Activated CD8-positive, alpha-beta T cell treated with anti-CD3 and anti-CD28 coated beads for 36 hours (primary cell): ENCODE results near the gene CLIP2. TPM values are rescaled to one million over a fixed set of nuclear protein-coding genes. Genes with fewer than 3 reads are reported as not detected.
A peak's percentile ranks its signal among the peaks of the same experiment; 100 is the strongest.

Source experiments
- ATAC-seq: fragments of 200-7000 bp; cut with Tn5 transposase; one replicate; pipeline ENCODE4 v1.10.0; 2021; ENCODE audit warnings: mild to moderate bottlenecking, moderate library complexity
- CTCF ChIA-PET: fragments of 350-600 bp; sonication (Branson Sonifier 250); formaldehyde crosslinking; loops from one replicate; lab custom pipeline; 2021; ENCODE audit warnings: antibody characterized with exemption; lab: Charles Lee
- POLR2A ChIA-PET: fragments of 350-600 bp; sonication (Branson Sonifier 250); formaldehyde crosslinking; loops from one replicate; lab custom pipeline; 2021; ENCODE audit warnings: antibody characterized with exemption; lab: Charles Lee
- DNase-seq: peaks from one replicate; pipeline ENCODE4 v3.0.0-alpha.2; 2020
- H3K27ac Mint-ChIP-seq: one replicate; pipeline ENCODE4 v1.8.0; 2021; ENCODE audit warnings: mild to moderate bottlenecking, mixed read lengths
- H3K27me3 Mint-ChIP-seq: one replicate; pipeline ENCODE4 v1.8.0; 2021; ENCODE audit warnings: mixed read lengths
- H3K36me3 Mint-ChIP-seq: one replicate; pipeline ENCODE4 v1.8.0; 2021; ENCODE audit warnings: low read depth, mixed read lengths
- H3K4me1 Mint-ChIP-seq: one replicate; pipeline ENCODE4 v1.8.0; 2021; ENCODE audit warnings: low read depth, mixed read lengths
- H3K4me3 Mint-ChIP-seq: one replicate; pipeline ENCODE4 v1.8.0; 2021; ENCODE audit warnings: mild to moderate bottlenecking, moderate library complexity, mixed read lengths
- H3K9me3 Mint-ChIP-seq: one replicate; pipeline ENCODE4 v1.8.0; 2021; ENCODE audit warnings: mixed read lengths
- intact Hi-C: fragments of 100-400 bp; cut with micrococcal nuclease; formaldehyde crosslinking; loops from one replicate; pipeline ENCODE4 v1.10.0; 2022
- total RNA-seq, 2 experiments: library from RNA; stranded (reverse); gene quantifications; one replicate each; pipeline ENCODE4 v1.2.3, GENCODE V29; 2021
- TF ChIP-seq, protein P1 (sequence below): fragments of 200-600 bp; IDR thresholded peaks from one replicate; pipeline ENCODE4 v1.8.0; 2022; ENCODE audit warnings: antibody characterized with exemption, mild to moderate bottlenecking

Gene CLIP2
- total RNA-seq, 2 experiments from 2014 or later = 1.3 to 1.4 TPM

DNA sequence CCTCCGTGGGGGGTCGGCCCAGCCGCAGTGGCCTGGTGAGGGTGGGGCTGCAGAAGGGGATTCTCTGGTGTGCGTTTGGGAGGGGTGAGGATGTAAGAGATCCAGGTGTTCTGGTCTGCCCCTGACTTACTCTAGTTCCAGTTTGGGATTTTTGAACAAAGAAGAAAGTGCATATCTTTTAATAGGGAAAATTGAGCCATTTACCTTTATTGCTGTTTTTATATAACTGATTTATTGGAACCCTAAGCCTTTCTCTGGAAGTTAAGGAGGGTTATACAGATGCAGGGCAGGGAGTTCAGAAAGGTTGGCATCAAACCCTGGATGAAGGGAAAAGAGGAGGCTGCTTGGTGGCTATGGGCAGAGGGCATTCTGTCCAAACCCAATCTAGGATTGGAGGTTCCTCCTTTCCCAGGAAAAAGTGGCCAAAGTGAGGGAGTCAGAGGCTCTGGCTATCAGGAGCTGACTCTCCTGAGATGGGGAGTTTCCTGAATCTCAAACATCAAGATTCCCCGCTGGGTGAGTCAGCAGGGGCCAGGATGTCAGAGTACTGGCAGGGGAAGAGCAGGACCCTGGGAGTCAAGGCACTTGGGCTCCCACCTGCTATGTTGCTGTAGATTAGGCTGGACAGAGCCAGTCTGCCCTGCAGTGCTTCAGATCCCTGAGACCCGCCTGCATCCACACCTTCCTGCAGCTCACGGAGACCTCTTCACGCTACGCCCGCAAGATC, 67.5 kb downstream of the CLIP2 start:
- no peak overlapping the region for H3K27ac Mint-ChIP-seq
- no peaks in the 10 kb centered on the region for H3K9me3 Mint-ChIP-seq
- CTCF ChIA-PET = no interaction called here
- no peaks in the 10 kb centered on the region for H3K4me1 Mint-ChIP-seq
- no peaks in the 10 kb centered on the region for H3K27me3 Mint-ChIP-seq
- DNase-seq = no peak
- no peak for ATAC-seq
- H3K4me3 Mint-ChIP-seq = no peak overlapping the region
- no peaks in the 10 kb centered on the region for H3K36me3 Mint-ChIP-seq
- POLR2A ChIA-PET = no interaction called here
- TF ChIP-seq, protein P1, sequence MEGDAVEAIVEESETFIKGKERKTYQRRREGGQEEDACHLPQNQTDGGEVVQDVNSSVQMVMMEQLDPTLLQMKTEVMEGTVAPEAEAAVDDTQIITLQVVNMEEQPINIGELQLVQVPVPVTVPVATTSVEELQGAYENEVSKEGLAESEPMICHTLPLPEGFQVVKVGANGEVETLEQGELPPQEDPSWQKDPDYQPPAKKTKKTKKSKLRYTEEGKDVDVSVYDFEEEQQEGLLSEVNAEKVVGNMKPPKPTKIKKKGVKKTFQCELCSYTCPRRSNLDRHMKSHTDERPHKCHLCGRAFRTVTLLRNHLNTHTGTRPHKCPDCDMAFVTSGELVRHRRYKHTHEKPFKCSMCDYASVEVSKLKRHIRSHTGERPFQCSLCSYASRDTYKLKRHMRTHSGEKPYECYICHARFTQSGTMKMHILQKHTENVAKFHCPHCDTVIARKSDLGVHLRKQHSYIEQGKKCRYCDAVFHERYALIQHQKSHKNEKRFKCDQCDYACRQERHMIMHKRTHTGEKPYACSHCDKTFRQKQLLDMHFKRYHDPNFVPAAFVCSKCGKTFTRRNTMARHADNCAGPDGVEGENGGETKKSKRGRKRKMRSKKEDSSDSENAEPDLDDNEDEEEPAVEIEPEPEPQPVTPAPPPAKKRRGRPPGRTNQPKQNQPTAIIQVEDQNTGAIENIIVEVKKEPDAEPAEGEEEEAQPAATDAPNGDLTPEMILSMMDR = no peak
- intact Hi-C loops = loop anchor here (5.0 kb wide), 1 partner anchor 49 kb away; no protein-coding TSS in a partner anchor

DNA sequence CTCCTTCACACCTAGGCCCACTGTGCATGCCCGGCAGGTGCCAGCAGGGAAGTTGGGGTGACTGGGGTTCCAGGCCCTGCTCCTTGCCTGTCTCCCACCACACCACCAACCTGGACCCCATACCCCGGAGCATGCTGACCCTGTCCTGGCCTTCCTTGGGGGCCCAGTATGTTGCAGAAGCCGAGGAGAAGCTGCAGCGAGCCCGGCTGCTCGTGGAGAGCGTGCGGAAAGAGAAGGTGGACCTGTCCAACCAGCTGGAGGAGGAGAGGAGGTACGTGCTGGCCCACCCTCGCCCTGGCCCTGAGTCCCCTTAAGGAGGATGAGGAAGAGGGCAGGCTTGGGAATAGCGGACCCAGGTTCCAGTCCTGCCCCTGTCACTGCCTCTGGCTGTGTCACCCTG, 70.8 kb downstream of the CLIP2 start:
- TF ChIP-seq, protein P1 = no peak
- ChIA-PET CTCF (no interaction called here), POLR2A (no interaction called here)
- H3K4me1 Mint-ChIP-seq = no peaks in the 10 kb centered on the region
- ATAC-seq (no peak), DNase-seq (no peak)
- no peak overlapping the region for H3K4me3 Mint-ChIP-seq
- H3K9me3 Mint-ChIP-seq = no peaks in the 10 kb centered on the region
- intact Hi-C loops = no loop called here
- no peaks in the 10 kb centered on the region for H3K27me3 Mint-ChIP-seq
- no peak overlapping the region for H3K27ac Mint-ChIP-seq
- no peaks in the 10 kb centered on the region for H3K36me3 Mint-ChIP-seq

DNA sequence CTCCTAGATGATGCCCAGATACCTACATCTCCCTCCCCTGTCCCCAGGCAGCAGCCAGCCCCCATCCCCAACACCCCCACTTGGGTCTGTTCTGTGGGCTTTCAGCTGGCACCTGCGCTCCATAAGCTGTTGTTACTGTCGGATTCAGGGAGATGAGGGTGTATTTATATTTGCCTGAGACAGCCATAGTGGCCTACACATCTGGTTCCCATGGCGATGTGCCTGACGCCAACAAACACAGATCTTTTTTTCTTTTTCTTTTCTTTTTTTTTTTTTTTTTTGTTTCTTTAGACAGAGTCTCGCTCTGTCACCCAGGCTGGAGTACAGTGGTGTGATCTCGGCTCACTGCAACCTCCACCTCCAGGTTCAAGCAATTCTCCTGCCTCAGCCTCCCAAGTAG, 73.1 kb downstream of the CLIP2 start:
- CTCF ChIA-PET = interaction anchor here (0.9 to 1.6 kb wide), 2 partner anchors 38 to 156 kb away, joined by 3 to 4 read pairs; no protein-coding TSS in a partner anchor
- intact Hi-C loops = no loop called here
- ATAC-seq = no peak

DNA sequence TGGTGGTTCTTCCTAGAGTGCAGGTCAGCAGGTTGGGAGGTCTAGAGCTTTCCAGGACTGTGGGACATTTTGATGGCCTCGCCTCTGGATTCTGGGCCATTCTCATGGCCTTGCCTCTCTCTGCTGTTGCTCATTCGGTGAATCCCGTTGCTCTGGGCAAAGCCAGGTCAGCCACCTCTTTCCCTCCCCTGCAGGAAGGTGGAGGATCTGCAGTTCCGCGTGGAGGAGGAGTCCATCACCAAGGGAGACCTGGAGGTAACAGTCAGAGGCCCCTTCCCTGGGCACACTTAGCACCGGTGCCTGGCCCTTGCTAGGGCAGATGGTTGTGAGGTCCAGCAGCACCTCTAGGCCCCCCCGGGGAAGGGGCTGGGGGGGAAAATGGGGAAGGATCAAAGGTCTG, 74.9 kb downstream of the CLIP2 start:
- H3K27ac Mint-ChIP-seq = no peak overlapping the region
- no peaks in the 10 kb centered on the region for H3K36me3 Mint-ChIP-seq
- H3K9me3 Mint-ChIP-seq = no peaks in the 10 kb centered on the region
- H3K4me1 Mint-ChIP-seq = no peaks in the 10 kb centered on the region
- ChIA-PET CTCF (interaction anchor here (1.6 kb wide), 1 partner anchor 37 kb away, joined by 4 read pairs; no protein-coding TSS in a partner anchor), POLR2A (no interaction called here)
- H3K27me3 Mint-ChIP-seq = no peaks in the 10 kb centered on the region
- ATAC-seq = no peak
- intact Hi-C loops = no loop called here
- TF ChIP-seq, protein P1 = no peak
- no peak overlapping the region for H3K4me3 Mint-ChIP-seq
- DNase-seq = no peak

More for the DNA sequence above, 73.1 kb downstream of the CLIP2 start:
- POLR2A ChIA-PET = no interaction called here
- Mint-ChIP-seq H3K27ac (no peak overlapping the region), H3K27me3 (no peaks in the 10 kb centered on the region), H3K4me1 (no peaks in the 10 kb centered on the region), H3K36me3 (no peaks in the 10 kb centered on the region), H3K9me3 (no peaks in the 10 kb centered on the region), H3K4me3 (no peak overlapping the region)
- TF ChIP-seq, protein P1 = no peak
- no peak for DNase-seq

DNA sequence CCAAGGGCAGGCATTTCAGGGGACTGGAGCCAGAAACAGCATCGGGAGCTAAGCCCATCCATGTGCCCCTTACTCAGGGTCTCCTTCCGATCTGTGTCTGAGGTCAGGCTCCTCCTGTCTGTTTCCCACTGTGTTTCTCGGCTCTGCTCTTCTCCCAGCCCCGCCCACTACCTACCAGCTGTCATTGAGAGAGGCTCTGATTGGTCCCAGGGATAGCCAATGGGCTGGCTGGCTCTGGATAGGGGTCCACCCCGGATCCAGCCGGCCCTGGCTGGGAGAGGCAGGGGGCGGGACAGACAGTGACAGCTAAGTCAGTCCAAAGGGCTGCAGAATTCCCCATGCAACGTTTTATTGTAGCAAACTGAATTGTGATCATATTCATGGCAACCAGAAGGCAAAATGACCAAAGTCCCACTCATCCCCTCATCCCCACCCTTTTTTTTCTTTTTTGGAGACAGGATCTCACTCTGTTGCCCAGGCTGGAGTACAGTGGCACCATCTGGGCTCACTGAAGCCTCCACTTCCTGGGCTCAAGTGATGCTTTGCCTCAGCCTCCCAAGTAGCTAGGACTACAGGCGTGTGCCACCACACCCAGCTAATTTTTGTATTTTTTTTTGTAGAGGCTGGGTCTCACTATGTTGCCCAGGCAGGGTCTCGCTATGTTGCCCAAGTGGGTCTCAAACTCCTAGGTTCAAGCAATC, 76.3 kb downstream of the CLIP2 start:
- intact Hi-C loops = no loop called here
- Mint-ChIP-seq H3K9me3 (no peaks in the 10 kb centered on the region), H3K36me3 (no peaks in the 10 kb centered on the region), H3K27ac (no peak overlapping the region), H3K4me3 (no peak overlapping the region), H3K27me3 (no peaks in the 10 kb centered on the region), H3K4me1 (no peaks in the 10 kb centered on the region)
- POLR2A ChIA-PET = no interaction called here
- ATAC-seq = no peak
- TF ChIP-seq, protein P1 = no peak
- DNase-seq = peak; percentile 4
- CTCF ChIA-PET = no interaction called here
